Testis (tissue), 2 donors: ENCODE measurements around the gene CWC22.
"Not testable (repeated sequence)": the region's sequence is repeated elsewhere in the genome, so short reads cannot be mapped to it uniquely, and the experiment has no call there.

Experiments
- CTCF ChIP-seq, 3 experiments: fragments of 450-650 bp in 2 of 3; fragments of 200-600 bp in 1 of 3; sonication (generic) in 1 of 3; IDR thresholded peaks; one replicate each; pipeline ENCODE4 v1.5.1; 2016 to 2019; ENCODE audit warnings: antibody characterized with exemption in 3 of 3, mild to moderate bottlenecking in 2 of 3, moderate library complexity in 1 of 3
- POLR2A ChIP-seq: fragments of 450-650 bp; IDR thresholded peaks from one replicate; pipeline ENCODE4 v1.6.1; 2017; ENCODE audit warnings: antibody characterized with exemption, mild to moderate bottlenecking, moderate library complexity

GRCh38 chr2:180054576-180054975, 47.5 kb upstream of the CWC22 start:
- TF ChIP-seq CTCF (IDR thresholded peaks at IDR 0.05); POLR2A: not testable (repeated sequence)
